D721Med (cell line): ENCODE results near the gene ZDHHC9.

Experiments
- DNase-seq: peaks from one replicate; pipeline ENCODE4 v3.0.0; 2011; ENCODE audit warnings: low spot score; ENCODE audit not compliant: insufficient read length
- FAIRE-seq: peaks from 2 replicates; lab custom pipeline; 2011; peaks lifted over from hg19 to GRCh38; lab: Jason Lieb, UNC
- TF ChIP-seq, protein P1 (sequence below): IDR thresholded peaks from 2 replicates; pipeline ENCODE4 v1.5.1; 2012; ENCODE audit warnings: mild to moderate bottlenecking, control low read depth; ENCODE audit not compliant: insufficient read depth; ENCODE audit errors: missing control alignments

ZDHHC9 gene

DNA sequence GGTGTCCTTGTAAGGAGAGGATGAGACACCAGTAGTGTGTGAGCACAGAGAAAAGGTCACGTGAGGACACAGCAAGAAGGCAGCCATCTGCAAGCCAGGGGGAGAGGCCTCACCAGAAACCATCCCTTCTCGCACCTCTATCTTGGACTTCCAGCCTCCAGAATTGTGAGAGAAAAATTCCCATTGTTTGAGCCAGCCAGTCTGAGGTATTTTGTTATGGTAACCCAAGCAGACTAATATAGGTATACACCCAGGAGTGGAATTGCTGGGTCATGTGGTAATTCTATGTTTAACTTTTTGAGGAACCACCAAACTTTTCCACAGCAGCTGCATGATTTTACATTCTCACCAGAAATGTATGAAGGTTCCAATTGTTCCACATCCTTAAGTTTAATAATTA, 25.6 kb downstream of the ZDHHC9 start:
- TF ChIP-seq, protein P1, sequence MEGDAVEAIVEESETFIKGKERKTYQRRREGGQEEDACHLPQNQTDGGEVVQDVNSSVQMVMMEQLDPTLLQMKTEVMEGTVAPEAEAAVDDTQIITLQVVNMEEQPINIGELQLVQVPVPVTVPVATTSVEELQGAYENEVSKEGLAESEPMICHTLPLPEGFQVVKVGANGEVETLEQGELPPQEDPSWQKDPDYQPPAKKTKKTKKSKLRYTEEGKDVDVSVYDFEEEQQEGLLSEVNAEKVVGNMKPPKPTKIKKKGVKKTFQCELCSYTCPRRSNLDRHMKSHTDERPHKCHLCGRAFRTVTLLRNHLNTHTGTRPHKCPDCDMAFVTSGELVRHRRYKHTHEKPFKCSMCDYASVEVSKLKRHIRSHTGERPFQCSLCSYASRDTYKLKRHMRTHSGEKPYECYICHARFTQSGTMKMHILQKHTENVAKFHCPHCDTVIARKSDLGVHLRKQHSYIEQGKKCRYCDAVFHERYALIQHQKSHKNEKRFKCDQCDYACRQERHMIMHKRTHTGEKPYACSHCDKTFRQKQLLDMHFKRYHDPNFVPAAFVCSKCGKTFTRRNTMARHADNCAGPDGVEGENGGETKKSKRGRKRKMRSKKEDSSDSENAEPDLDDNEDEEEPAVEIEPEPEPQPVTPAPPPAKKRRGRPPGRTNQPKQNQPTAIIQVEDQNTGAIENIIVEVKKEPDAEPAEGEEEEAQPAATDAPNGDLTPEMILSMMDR, result no peak
- no peak for FAIRE-seq
- no peak for DNase-seq

DNA sequence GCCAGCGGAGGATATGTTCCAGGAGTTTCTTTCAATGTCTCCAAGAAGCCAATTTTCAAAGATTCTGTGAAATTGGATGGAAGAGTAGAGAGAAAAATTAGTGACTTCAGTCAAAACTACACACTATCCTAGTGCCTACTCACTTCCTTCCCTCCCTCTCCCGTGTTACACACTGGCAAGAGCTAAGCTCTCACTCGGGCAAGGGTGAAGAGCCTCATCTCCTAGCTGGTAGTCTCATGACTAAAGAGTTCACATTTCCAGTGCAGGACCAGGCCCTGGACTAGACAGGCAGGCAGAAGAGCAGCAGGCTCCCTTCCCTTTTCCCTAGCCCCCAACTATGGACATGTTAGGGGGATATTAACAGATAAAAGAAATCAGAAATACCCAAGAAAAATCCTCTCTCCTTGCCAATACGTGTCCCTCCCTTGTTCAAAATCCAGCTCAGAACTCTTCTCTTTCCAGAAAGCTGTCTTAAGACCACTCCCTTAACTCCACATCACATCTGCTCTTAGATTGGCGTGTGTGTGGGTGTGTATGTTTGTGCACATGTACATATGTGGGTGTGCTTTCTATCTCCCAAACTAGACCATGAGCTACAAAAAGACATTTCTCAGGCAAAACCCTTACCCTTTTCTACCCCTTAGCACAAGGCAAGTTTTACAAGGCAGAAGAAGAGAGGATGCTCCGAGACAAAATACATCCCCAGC, 29.9 kb downstream of the ZDHHC9 start:
- TF ChIP-seq, protein P1, result no peak

DNA sequence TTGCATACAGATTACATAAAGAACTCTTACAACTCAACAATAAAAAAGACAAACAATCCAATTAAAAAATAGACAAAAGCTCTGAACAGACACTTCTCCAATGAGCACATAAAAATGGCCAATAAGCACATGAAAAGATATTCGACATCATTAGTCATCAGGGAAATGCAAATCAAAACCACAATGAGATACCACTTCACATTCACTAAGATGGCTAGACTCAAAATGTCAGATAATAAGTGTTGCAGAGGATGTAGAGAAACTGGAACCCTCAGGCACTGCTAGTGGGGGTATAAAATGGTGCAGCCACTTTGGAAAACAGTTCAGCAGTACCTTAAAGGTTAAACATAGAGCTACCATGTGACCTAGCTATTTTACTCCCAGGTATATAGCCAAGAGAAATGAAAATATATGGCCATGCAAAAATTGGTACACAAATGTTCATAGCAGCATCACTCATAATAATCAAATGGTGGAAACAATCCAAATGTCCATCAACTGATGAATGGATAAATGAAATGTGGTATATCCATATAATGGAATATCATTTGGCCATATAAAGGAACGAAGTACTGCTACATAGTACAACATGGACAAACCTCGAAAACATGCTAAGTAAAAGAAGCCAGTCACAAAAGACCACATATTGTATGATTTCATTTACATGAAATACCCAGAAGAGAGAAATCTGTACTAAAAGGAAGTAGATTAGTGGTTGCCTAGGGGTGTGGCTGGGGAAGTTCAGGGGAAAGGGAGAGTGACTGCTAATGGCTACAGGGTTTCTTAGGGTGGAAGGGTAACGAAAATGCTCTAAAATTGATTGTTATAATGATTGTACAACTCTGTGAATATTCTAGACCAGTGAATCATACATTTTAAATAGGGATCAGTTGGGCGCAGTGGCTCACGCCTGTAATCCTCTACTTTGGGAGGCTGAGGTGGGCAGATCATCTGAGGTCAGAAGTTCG, 34.6 kb downstream of the ZDHHC9 start:
- TF ChIP-seq, protein P1, result no peak
- FAIRE-seq (peak; percentile 32), DNase-seq (no peak)

More for the DNA sequence above, 29.9 kb downstream of the ZDHHC9 start:
- FAIRE-seq (no peak), DNase-seq (no peak)

DNA sequence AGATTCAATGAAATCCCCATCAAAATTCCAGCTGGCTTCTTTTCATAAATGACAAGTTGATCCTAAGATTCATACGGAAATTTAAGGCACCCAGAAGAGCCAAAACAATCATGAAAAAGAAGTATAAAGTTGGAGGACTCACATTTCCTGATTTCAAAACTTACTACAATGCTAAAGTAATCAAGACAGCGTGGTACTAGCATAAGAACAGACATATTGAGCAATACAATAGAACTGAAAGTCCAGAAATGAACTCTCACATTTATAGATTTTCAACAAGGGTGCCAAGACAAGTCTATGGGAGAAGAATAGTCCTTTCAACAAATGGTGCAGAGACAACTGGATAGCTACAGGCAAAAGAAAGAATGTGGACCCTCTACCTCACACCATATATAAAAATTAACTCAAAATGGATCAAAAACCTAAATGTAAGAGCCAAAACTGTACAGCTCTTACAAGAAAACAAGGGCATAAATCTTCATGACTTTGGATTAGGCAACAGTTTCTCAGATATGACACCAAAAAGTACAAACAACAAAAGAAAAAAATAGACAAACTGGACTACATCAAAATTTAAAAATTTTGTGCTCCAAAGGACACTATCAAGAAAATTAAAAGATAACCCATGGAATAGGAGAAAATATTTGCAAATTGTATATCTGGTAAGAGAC, 35.4 kb downstream of the ZDHHC9 start:
- no peak for DNase-seq
- TF ChIP-seq, protein P1, result no peak

DNA sequence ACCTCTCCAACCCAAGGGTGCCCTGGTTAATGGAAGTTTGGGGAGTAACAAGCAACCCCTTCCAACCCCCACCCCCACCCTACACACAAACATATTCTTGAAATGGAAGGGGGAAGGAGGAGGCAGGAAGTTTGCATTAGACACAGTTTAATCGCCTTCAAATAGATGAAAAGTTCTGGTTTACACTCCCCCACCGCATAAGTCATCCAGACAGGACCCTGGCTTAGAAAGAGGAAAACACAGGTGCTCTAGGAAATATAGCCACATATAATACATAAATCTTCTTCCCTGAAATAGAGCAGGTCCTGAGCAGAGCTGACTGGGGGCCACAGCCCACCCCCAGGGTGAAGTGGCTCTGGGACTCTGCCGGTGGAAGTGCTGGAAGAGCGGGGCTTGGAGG, 38.9 kb downstream of the ZDHHC9 start:
- FAIRE-seq (no peak), DNase-seq (no peak)
- TF ChIP-seq, protein P1, result no peak

More for the DNA sequence above, 35.4 kb downstream of the ZDHHC9 start:
- no peak for FAIRE-seq

DNA sequence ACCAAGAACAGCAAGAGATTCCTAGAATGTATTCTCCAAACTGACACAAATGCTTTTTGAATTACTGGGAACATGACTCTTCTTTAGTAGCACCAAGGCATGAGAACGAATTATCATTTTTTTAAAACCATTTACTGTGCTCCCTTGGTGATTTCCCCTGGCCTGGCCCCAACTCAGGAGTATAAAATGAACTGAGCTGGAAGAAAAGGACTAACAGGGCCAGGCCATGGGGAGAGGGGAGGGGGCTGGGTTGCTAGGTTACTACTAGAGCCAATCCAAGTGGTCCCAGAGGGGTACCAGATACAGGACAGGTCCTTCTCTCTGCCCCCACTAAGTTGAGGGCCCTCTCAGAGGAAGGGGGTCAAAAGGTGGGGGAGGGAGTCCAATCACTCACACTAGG, 40.8 kb downstream of the ZDHHC9 start:
- TF ChIP-seq, protein P1, result no peak
- DNase-seq (no peak), FAIRE-seq (no peak)
